Ammon's horn (tissue), 1 donor: Measurements from ENCODE around the gene ZNF746.
A peak's percentile ranks its signal among the peaks of the same experiment; 100 is the strongest.
"Not testable (repeated sequence)": the region's sequence is repeated elsewhere in the genome, so short reads cannot be mapped to it uniquely, and the experiment has no call there.

Experiments
- DNase-seq: peaks from one replicate; pipeline ENCODE4 v3.0.0-alpha.2; 2016; ENCODE audit warnings: low spot score

ZNF746 gene

GRCh38 chr7:149497467-149498261 is at the start of gene ZNF746:
TSS of gene ZNF746 (minus strand) at chr7:149497809. CDS start at chr7:149497536, 273 bp downstream.
- DNase-seq, result peak; percentile 84

GRCh38 chr7:149547126-149547525 is 49.5 kb upstream of the ZNF746 start:
- no peak for DNase-seq

- no peak for DNase-seq
Observed at GRCh38 chr7:149546331-149546730, 48.7 kb upstream of the ZNF746 start.

GRCh38 chr7:149544028-149544427 is 46.4 kb upstream of the ZNF746 start:
- no peak for DNase-seq

GRCh38 chr7:149532654-149533053 is 35.0 kb upstream of the ZNF746 start:
- DNase-seq, result no peak

- DNase-seq, result no peak
Observed at GRCh38 chr7:149529136-149529718, 31.6 kb upstream of the ZNF746 start.

GRCh38 chr7:149527414-149527813 is 29.8 kb upstream of the ZNF746 start:
- DNase-seq, result no peak

- no peak for DNase-seq
Observed at GRCh38 chr7:149525280-149525679, 27.7 kb upstream of the ZNF746 start.

- DNase-seq, result no peak
Observed at GRCh38 chr7:149524394-149524793, 26.8 kb upstream of the ZNF746 start.

GRCh38 chr7:149510248-149510647 is 12.6 kb upstream of the ZNF746 start:
- no peak for DNase-seq

GRCh38 chr7:149509774-149510173 is 12.2 kb upstream of the ZNF746 start:
- DNase-seq, result no peak

- no peak for DNase-seq
Observed at GRCh38 chr7:149505551-149505950, 7.9 kb upstream of the ZNF746 start.

GRCh38 chr7:149501651-149502050 is 4.0 kb upstream of the ZNF746 start:
- DNase-seq, result no peak

GRCh38 chr7:149500910-149501309 is 3.3 kb upstream of the ZNF746 start:
- DNase-seq, result no peak

GRCh38 chr7:149500201-149500600 is 2.6 kb upstream of the ZNF746 start:
- no peak for DNase-seq

- no peak for DNase-seq
Observed at GRCh38 chr7:149498811-149499210, 1.2 kb upstream of the ZNF746 start.

- DNase-seq, result peak; percentile 20
Observed at GRCh38 chr7:149496642-149497391, 792 bp downstream of the ZNF746 start.

- peak; percentile 56 for DNase-seq
Observed at GRCh38 chr7:149495785-149496641, 1.6 kb downstream of the ZNF746 start.

GRCh38 chr7:149494738-149495368 is 2.8 kb downstream of the ZNF746 start:
- peak; percentile 46 for DNase-seq

GRCh38 chr7:149493975-149494374 is 3.6 kb downstream of the ZNF746 start:
- DNase-seq, result not testable (repeated sequence)

GRCh38 chr7:149493366-149493765 is 4.2 kb downstream of the ZNF746 start:
- DNase-seq, result no peak
